Hepatocyte (in vitro differentiated cells): ENCODE data around the gene EGF. TPM values are rescaled to one million over a fixed set of nuclear protein-coding genes. Genes with fewer than 3 reads are reported as not detected.

Source experiments
- DNase-seq: peaks from one replicate; pipeline ENCODE4 v3.0.0-alpha.2; 2016; ENCODE audit warnings: low spot score
- H2AFZ ChIP-seq: fragments of 200-600 bp; sonication (generic); 2 replicates; pipeline ENCODE4 v1.6.0; 2016; ENCODE audit warnings: antibody characterized with exemption, mild to moderate bottlenecking
- H3K27ac ChIP-seq: fragments of 200-600 bp; sonication (generic); 2 replicates; pipeline ENCODE4 v1.5.1; 2016; ENCODE audit warnings: mild to moderate bottlenecking
- H3K27me3 ChIP-seq: fragments of 200-600 bp; sonication (generic); 2 replicates; pipeline ENCODE4 v1.6.1; 2016
- H3K36me3 ChIP-seq: fragments of 200-600 bp; sonication (generic); replicated peaks from 2 replicates; pipeline ENCODE4 v1.5.1; 2016; ENCODE audit warnings: low read depth; ENCODE audit not compliant: insufficient read depth
- H3K4me1 ChIP-seq: fragments of 200-600 bp; sonication (generic); 2 replicates; pipeline ENCODE4 v1.5.1; 2016; ENCODE audit warnings: mild to moderate bottlenecking, moderate library complexity; ENCODE audit not compliant: insufficient read depth
- H3K4me2 ChIP-seq: fragments of 200-600 bp; sonication (generic); 2 replicates; pipeline ENCODE4 v1.6.0; 2016
- H3K4me3 ChIP-seq: fragments of 200-600 bp; sonication (generic); 2 replicates; pipeline ENCODE4 v1.5.1; 2016; ENCODE audit warnings: mild to moderate bottlenecking
- H3K79me2 ChIP-seq: fragments of 200-600 bp; sonication (generic); 2 replicates; pipeline ENCODE4 v1.6.0; 2017; ENCODE audit warnings: mild to moderate bottlenecking
- H3K9me2 ChIP-seq: fragments of 200-600 bp; sonication (generic); replicated peaks from 2 replicates; pipeline ENCODE4 v1.6.0; 2017; ENCODE audit warnings: mild to moderate bottlenecking; ENCODE audit not compliant: insufficient read depth
- H3K9me3 ChIP-seq: fragments of 200-600 bp; sonication (generic); 2 replicates; pipeline ENCODE4 v1.5.1; 2016; ENCODE audit warnings: low read depth, mild to moderate bottlenecking
- H4K20me1 ChIP-seq: fragments of 200-600 bp; sonication (generic); 2 replicates; pipeline ENCODE4 v1.6.0; 2016; ENCODE audit warnings: mild to moderate bottlenecking; ENCODE audit not compliant: insufficient read depth, poor library complexity, severe bottlenecking
- CTCF ChIP-seq: fragments of 200-600 bp; sonication (generic); IDR thresholded peaks from 2 replicates; pipeline ENCODE4 v1.5.1; 2016; ENCODE audit warnings: antibody characterized with exemption, mild to moderate bottlenecking; ENCODE audit not compliant: poor library complexity
- EZH2 ChIP-seq: fragments of 200-600 bp; sonication (generic); IDR thresholded peaks from 2 replicates; pipeline ENCODE4 v1.6.1; 2016; ENCODE audit warnings: antibody characterized with exemption, mild to moderate bottlenecking, borderline replicate concordance
- EZH2phosphoT487 ChIP-seq: fragments of 200-600 bp; sonication (generic); IDR thresholded peaks from one replicate; pipeline ENCODE4 v1.6.1; 2018; ENCODE audit warnings: antibody characterized with exemption, mild to moderate bottlenecking, low read depth, moderate library complexity; ENCODE audit not compliant: unreplicated experiment, severe bottlenecking
- WGBS: methylation state at CpG from one replicate; pipeline ENCODE4 v1.1.6; 2016; ENCODE audit warnings: low lambda C conversion rate; ENCODE audit errors: missing lambda C conversion rate; 5-methylcytosine and 5-hydroxymethylcytosine counted together
- polyA plus RNA-seq: library from polyadenylated mRNA; unstranded; fragments of >200 nt; fragmentation: Nextera tagmentation; extraction: Ambion mirVana; gene quantifications from 2 replicates; pipeline ENCODE4 v1.2.1, GENCODE V29; 2016
- total RNA-seq: library from RNA; depleted of rRNA; stranded (reverse); fragments of >200 nt; gene quantifications from 2 replicates; pipeline ENCODE4 v1.2.3, GENCODE V29; 2014

The EGF gene
- total and polyA plus RNA-seq, 2 experiments from 2014 or later = 5.0 to 18.0 TPM

DNA sequence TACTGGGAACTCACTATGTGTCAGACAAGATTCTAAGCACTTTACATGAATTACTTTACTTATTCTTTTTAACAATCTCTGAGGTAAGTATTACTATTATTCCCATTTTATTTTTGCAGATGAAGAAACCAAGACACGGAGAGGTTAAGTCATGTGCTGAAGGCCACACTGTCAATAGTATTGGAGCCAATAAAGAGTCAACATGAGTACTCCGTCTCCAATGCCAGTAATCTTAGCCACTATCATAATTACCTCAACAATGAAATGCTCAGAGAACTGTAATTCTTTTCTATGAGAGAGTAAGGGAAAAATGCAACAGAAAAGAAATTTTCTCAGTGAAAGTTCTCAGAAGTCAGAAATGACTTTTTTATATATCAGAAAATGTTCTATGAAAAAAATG lies 12.7 kb downstream of the EGF start:
- no peaks in the 10 kb centered on the region for H3K27me3 ChIP-seq
- H3K4me3 ChIP-seq = no peak overlapping the region
- H3K9me3 ChIP-seq = no peaks in the 10 kb centered on the region
- no peak for DNase-seq
- H3K27ac ChIP-seq = no peak overlapping the region
- H3K9me2 ChIP-seq = no peaks in the 10 kb centered on the region
- no peaks in the 10 kb centered on the region for H4K20me1 ChIP-seq
- no peak overlapping the region for H3K4me2 ChIP-seq
- TF ChIP-seq EZH2phosphoT487 (no peak), EZH2 (no peak), CTCF (no peak)
- no peaks in the 10 kb centered on the region for H3K4me1 ChIP-seq
- no peaks in the 10 kb centered on the region for H3K36me3 ChIP-seq
- no peaks in the 10 kb centered on the region for H3K79me2 ChIP-seq
- H2AFZ ChIP-seq = no peak overlapping the region
- 94% methylated on average over 2 of the region's 2 CpGs for WGBS

GRCh38 chr4:109928327-109929045 lies 15.8 kb downstream of the EGF start:
- H3K9me3 ChIP-seq = no peaks in the 10 kb centered on the region
- H2AFZ ChIP-seq = no peak overlapping the region
- no peak overlapping the region for H3K4me2 ChIP-seq
- no peaks in the 10 kb centered on the region for H4K20me1 ChIP-seq
- WGBS = 38% methylated on average over 4 of the region's 4 CpGs
- DNase-seq = no peak
- no peaks in the 10 kb centered on the region for H3K4me1 ChIP-seq
- no peak overlapping the region for H3K27ac ChIP-seq
- TF ChIP-seq CTCF = no peak
- TF ChIP-seq EZH2 = no peak
- no peak for TF ChIP-seq EZH2phosphoT487
- H3K79me2 ChIP-seq = no peaks in the 10 kb centered on the region
- no peaks in the 10 kb centered on the region for H3K9me2 ChIP-seq
- no peaks in the 10 kb centered on the region for H3K36me3 ChIP-seq
- H3K27me3 ChIP-seq = no peaks in the 10 kb centered on the region
- no peak overlapping the region for H3K4me3 ChIP-seq

GRCh38 chr4:109930464-109930863 lies 17.8 kb downstream of the EGF start:
- no peak for TF ChIP-seq EZH2phosphoT487
- TF ChIP-seq EZH2 = no peak
- no peak for TF ChIP-seq CTCF

GRCh38 chr4:109930872-109931271 lies 18.2 kb downstream of the EGF start:
- no peak for DNase-seq
- Histone ChIP-seq H3K4me1 (no peaks in the 10 kb centered on the region), H3K36me3 (no peaks in the 10 kb centered on the region), H3K9me2 (no peaks in the 10 kb centered on the region), H3K27ac (no peak overlapping the region), H3K4me2 (no peak overlapping the region), H3K9me3 (no peaks in the 10 kb centered on the region), H3K79me2 (no peaks in the 10 kb centered on the region), H3K4me3 (no peak overlapping the region), H2AFZ (no peak overlapping the region), H3K27me3 (no peaks in the 10 kb centered on the region), H4K20me1 (no peaks in the 10 kb centered on the region)
- no peak for TF ChIP-seq CTCF
- no peak for TF ChIP-seq EZH2phosphoT487
- TF ChIP-seq EZH2 = no peak

More at GRCh38 chr4:109930464-109930863, 17.8 kb downstream of the EGF start:
- Histone ChIP-seq H3K4me1 (no peaks in the 10 kb centered on the region), H3K27me3 (no peaks in the 10 kb centered on the region), H2AFZ (no peak overlapping the region), H3K79me2 (no peaks in the 10 kb centered on the region), H4K20me1 (no peaks in the 10 kb centered on the region), H3K4me2 (no peak overlapping the region), H3K36me3 (no peaks in the 10 kb centered on the region), H3K9me3 (no peaks in the 10 kb centered on the region), H3K27ac (no peak overlapping the region), H3K9me2 (no peaks in the 10 kb centered on the region), H3K4me3 (no peak overlapping the region)
- no peak for DNase-seq
